Measurements from ENCODE around the gene SUZ12. TPM values are rescaled to one million over a fixed set of nuclear protein-coding genes. Genes with fewer than 3 reads are reported as not detected.
"Not testable (repeated sequence)": the region's sequence is repeated elsewhere in the genome, so short reads cannot be mapped to it uniquely, and the experiment has no call there.

The SUZ12 gene
- total and polyA plus RNA-seq, 11 donors = 5.7 to 18.9 (median 12.6) TPM

DNA sequence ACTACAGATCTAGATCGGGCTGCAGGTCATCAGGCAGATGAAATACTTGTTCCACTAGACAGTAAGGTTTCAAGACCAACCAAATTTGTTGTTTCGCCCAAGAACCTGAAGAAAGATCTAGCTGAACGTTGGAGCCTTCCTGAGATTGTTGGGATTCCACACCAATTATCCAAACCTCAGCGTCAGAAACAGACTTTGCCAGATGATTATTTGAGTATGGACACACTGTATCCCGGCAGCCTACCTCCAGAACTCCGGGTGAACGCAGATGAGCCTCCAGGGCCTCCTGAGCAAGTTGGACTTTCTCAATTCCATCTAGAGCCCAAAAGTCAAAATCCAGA lies 84.8 kb downstream of the SUZ12 start:
- Histone ChIP-seq H3K4me1 (peaks cover 0 to 7% (median 0%) of the 10 kb centered on the region in 12 donors), H3K27ac (no peak overlapping the region), H3K9me3 (no peaks in the 10 kb centered on the region), H3K4me3 (no peak overlapping the region), H3K27me3 (no peaks in the 10 kb centered on the region), H3K36me3 (peaks cover 0 to 41% (median 29%) of the 10 kb centered on the region in 9 donors)
- DNase-seq (no peak), ATAC-seq (no peak)
- WGBS, 4 donors = 90 to 94% (median 92%) methylated on average over 7 of the region's 7 CpGs
- intact Hi-C loops (cut with DNase I) = no loop called here
- TF ChIP-seq, protein P1, sequence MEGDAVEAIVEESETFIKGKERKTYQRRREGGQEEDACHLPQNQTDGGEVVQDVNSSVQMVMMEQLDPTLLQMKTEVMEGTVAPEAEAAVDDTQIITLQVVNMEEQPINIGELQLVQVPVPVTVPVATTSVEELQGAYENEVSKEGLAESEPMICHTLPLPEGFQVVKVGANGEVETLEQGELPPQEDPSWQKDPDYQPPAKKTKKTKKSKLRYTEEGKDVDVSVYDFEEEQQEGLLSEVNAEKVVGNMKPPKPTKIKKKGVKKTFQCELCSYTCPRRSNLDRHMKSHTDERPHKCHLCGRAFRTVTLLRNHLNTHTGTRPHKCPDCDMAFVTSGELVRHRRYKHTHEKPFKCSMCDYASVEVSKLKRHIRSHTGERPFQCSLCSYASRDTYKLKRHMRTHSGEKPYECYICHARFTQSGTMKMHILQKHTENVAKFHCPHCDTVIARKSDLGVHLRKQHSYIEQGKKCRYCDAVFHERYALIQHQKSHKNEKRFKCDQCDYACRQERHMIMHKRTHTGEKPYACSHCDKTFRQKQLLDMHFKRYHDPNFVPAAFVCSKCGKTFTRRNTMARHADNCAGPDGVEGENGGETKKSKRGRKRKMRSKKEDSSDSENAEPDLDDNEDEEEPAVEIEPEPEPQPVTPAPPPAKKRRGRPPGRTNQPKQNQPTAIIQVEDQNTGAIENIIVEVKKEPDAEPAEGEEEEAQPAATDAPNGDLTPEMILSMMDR (IDR thresholded peaks at IDR 0.05) = no peak
- no peak for TF ChIP-seq POLR2A (IDR thresholded peaks at IDR 0.05)

DNA sequence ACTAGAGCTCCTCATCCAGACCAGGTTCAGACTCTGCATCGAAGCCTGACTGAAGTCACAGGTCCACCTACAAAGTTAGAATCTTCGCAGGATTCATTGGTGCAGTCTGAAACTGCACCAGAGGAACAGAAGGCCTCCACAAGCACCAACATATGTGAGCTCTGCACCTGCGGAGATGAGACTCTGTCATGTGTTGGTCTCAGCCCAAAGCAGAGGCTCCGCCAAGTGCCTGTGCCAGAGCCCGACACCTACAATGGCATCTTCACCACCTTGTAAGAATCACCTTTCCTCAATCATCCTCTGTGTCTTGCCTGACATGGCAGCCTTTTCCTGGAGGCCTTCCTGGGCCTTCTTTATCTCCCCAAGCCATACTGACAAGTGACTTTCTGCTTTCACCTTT lies 85.7 kb downstream of the SUZ12 start:
- H3K36me3 ChIP-seq = peaks cover 0 to 39% (median 26%) of the 10 kb centered on the region in 9 donors

DNA sequence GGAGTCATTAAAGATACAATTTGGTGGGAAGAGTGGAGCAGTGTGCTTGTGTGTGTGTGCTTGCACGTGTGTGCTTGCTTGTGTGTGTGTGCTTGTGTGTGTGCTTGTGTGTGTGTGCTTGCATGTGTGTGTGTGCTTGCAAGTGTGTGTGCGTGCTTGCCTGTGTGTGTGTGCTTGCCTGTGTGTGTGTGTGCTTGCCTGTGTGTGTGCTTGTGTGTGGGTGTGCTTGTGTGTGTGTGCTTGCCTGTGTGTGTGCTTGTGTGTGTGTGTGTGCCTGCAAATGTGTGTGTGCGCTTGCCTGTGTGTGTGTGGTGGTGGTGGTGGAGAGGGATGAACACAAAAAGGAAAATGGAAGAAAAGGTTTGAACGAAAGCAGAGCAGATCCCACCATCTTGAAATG lies 90.5 kb downstream of the SUZ12 start:
- intact Hi-C loops (cut with DNase I); H3K4me3 ChIP-seq; H3K27ac ChIP-seq; H3K27me3 ChIP-seq; H3K4me1 ChIP-seq; ATAC-seq; H3K9me3 ChIP-seq; DNase-seq: not testable (repeated sequence)
- 94 to 95% (median 94%) methylated on average over 4 of the region's 4 CpGs for WGBS, 4 donors
- peaks cover 0 to 20% (median 5%) of the 10 kb centered on the region in 9 donors for H3K36me3 ChIP-seq

More for the DNA sequence above, 85.7 kb downstream of the SUZ12 start:
- ATAC-seq; intact Hi-C loops (cut with DNase I); H3K4me3 ChIP-seq; H3K9me3 ChIP-seq; H3K27me3 ChIP-seq; DNase-seq; H3K27ac ChIP-seq; H3K4me1 ChIP-seq: not testable (repeated sequence)
- WGBS, 4 donors = 98 to 100% (median 100%) methylated on average over 2 to 5 of the region's 5 CpGs

DNA sequence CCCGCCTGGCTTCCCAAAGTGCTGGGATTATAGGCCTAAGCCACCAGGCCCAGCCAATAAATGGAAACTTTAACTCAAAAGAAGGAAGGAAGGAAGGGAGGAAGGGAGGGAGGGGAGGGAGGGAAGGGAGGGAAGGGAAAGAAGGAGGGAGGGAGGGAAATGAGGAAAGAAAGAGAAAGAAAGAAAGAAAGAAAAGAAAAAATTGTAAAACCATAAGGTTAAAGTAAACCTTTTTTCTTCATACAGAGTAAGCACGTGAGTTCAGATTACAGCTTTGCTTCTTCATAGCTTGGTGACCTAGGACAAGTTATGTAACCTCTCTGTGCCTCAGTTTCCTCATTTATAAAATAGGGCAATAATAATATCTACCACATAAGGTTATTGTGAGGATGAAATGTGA lies 96.4 kb downstream of the SUZ12 start:
- no peaks in the 10 kb centered on the region for H3K4me1 ChIP-seq
- no peak overlapping the region for H3K27ac ChIP-seq
- no peaks in the 10 kb centered on the region for H3K27me3 ChIP-seq
- no peak for TF ChIP-seq POLR2A (IDR thresholded peaks at IDR 0.05)
- no peak for ATAC-seq
- no peak for DNase-seq
- intact Hi-C loops (cut with DNase I) = no loop called here
- H3K36me3 ChIP-seq = peaks cover 0 to 63% (median 42%) of the 10 kb centered on the region in 9 donors
- H3K9me3 ChIP-seq = no peaks in the 10 kb centered on the region
- no peak overlapping the region for H3K4me3 ChIP-seq
- 94 to 99% (median 95%) methylated on average over 2 of the region's 2 CpGs for WGBS, 4 donors

DNA sequence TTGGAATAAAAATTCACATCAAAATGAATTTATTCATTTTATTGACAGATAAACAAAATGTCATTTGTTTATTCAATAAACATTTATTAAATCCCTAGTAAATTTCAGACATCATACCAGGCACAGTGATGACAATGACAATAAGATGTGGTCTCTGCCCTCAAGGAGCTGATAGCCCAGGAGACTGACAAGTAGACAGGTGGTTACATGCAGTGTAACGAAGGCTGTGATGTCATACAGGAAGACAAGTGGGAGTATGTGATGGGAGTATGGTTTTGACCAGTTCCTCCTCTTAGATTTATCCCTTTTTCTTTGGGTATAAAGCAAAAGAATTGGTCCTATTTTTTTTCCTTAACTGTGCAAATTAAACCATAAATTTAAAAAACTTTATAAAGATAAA lies 97.0 kb downstream of the SUZ12 start:
- not testable (repeated sequence) for ATAC-seq

DNA sequence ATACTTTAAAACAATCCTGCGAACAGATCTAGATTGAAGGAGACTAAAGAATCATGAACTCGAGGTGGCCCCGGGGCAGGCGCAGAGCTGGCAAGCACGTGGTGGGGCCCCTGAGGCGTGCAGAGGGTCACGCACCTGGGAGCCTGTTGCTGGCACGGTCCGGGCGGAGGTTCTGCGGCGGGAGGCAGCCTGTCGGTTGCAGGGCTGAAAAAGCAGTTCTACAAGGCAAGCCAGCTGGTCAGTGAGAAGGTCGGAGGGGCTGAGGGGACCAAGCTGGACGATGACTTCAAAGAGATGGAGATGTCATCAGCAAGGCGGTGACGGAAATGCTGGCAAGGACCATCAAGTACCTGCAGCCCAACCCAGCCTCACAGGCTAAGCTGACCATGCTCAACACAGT lies 103.4 kb downstream of the SUZ12 start:
- H3K36me3 ChIP-seq = peaks cover 0 to 60% (median 54%) of the 10 kb centered on the region in 9 donors
- WGBS, 4 donors = 88 to 93% (median 93%) methylated on average over 17 of the region's 17 CpGs
- H3K27me3 ChIP-seq; H3K27ac ChIP-seq; intact Hi-C loops (cut with DNase I); H3K4me1 ChIP-seq; ATAC-seq; H3K4me3 ChIP-seq; H3K9me3 ChIP-seq; DNase-seq: not testable (repeated sequence)

More for the DNA sequence above, 97.0 kb downstream of the SUZ12 start:
- H3K36me3 ChIP-seq = peaks cover 0 to 69% (median 47%) of the 10 kb centered on the region in 9 donors
- intact Hi-C loops (cut with DNase I); H3K27ac ChIP-seq; H3K27me3 ChIP-seq; H3K4me1 ChIP-seq; DNase-seq; H3K4me3 ChIP-seq; H3K9me3 ChIP-seq: not testable (repeated sequence)
- WGBS, 4 donors = 72 to 83% (median 79%) methylated on average over 1 of the region's 1 CpG

DNA sequence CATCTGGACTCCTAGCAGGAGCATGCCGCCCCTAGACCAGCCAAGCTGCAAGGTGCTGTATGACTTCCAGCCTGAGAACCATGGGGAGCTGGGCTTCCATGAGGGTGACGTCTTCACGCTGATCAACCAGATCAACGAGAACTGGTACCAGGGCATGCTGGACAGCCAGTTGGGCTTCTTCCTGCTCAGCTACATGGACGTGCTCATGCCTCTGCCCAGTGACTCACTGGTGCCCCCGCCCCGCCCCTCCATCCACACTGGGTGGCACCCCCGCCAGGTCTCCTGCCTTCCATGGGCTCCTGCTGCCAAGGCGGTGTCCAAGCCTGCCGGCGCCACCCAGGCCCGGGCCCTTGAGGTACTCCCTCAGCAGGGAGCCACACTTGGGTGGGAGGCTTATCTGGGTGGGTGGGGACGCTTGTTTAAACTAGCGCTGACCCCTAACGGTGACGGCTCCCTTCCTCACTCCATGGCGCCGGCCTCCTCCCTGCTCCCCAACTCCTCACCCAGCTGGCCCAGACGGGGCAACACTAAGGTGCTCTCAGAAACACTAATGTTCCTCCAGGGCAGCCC lies 104.6 kb downstream of the SUZ12 start:
- H3K4me1 ChIP-seq; DNase-seq; ATAC-seq; H3K4me3 ChIP-seq; intact Hi-C loops (cut with DNase I); H3K9me3 ChIP-seq; H3K27ac ChIP-seq; H3K27me3 ChIP-seq: not testable (repeated sequence)
- WGBS, 4 donors = 94 to 96% (median 95%) methylated on average over 14 to 19 of the region's 19 CpGs
- H3K36me3 ChIP-seq = peaks cover 0 to 50% (median 42%) of the 10 kb centered on the region in 9 donors

DNA sequence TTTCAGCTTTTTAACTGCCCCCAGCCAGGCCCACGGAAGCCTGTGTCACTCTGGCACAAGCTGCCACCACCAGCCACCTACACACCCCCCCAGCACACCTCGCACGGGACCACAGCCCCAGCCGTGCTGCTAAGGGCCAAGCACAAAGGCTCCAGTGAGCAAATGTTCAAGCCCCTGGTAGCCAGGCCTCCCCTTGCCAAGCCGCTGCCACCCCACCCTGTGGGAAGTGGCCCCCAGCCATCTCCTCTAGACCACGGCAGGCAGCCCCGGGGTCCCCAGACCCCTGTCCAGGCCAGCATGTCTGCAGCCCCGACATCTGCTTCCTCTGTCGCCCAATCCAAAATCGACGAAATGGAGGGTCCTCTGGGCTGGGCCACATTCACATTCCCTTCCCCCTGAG lies 105.5 kb downstream of the SUZ12 start:
- ATAC-seq; intact Hi-C loops (cut with DNase I): not testable (repeated sequence)
- WGBS, 4 donors = 94 to 98% (median 95%) methylated on average over 5 to 10 of the region's 11 CpGs

DNA sequence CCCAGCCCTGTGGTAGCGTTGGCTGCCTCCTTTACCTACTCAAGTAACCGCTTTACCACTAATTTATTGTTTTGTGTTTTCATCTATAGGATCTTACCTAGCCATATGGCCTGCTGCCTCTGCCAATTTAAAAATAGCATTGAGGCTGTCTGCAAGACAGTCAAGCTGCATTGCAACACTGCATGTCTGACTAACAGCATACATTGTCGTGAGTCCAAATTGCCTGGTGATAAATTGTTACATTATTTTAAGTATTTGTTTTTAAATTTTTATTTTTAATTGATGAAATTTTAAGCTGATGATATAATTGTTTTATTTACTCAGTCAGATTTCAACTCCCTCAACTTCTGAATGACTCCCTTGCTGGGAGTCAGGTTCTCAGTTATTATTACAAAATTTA lies 108.8 kb downstream of the SUZ12 start:
- H3K4me1 ChIP-seq; H3K9me3 ChIP-seq; intact Hi-C loops (cut with DNase I); H3K27ac ChIP-seq; ATAC-seq; H3K27me3 ChIP-seq; DNase-seq; H3K4me3 ChIP-seq: not testable (repeated sequence)
- peaks cover 0 to 36% (median 22%) of the 10 kb centered on the region in 9 donors for H3K36me3 ChIP-seq
- WGBS, 4 donors = 81 to 92% (median 85%) methylated on average over 3 of the region's 3 CpGs

More for the DNA sequence above, 105.5 kb downstream of the SUZ12 start:
- not testable (repeated sequence) for H3K9me3 ChIP-seq, DNase-seq, H3K27me3 ChIP-seq, H3K4me3 ChIP-seq, H3K4me1 ChIP-seq, H3K27ac ChIP-seq
- peaks cover 0 to 42% (median 33%) of the 10 kb centered on the region in 9 donors for H3K36me3 ChIP-seq

DNA sequence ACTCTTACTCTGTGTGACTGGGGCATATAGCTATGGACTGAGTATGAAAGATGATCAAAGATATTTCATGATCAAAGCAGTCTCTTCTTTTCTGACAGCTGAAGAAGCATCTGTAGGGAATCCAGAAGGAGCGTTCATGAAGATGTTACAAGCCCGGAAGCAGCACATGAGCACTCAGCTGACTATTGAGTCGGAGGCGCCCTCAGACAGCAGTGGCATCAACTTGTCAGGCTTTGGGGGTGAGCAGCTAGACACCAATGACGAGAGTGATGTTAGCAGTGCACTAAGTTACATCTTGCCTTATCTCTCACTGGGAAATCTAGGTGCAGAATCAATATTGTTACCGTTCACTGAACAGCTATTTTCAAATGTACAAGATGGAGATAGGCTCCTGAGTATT lies 110.9 kb downstream of the SUZ12 start:
- H3K9me3 ChIP-seq; H3K27me3 ChIP-seq; H3K27ac ChIP-seq; intact Hi-C loops (cut with DNase I); ATAC-seq; DNase-seq; H3K4me3 ChIP-seq; H3K4me1 ChIP-seq: not testable (repeated sequence)
- peaks cover 0 to 27% (median 10%) of the 10 kb centered on the region in 9 donors for H3K36me3 ChIP-seq
- 95 to 98% (median 97%) methylated on average over 6 of the region's 6 CpGs for WGBS, 4 donors
